ENCODE data around the gene MAD1L1.
A peak's percentile ranks its signal among the peaks of the same experiment; 100 is the strongest.

The MAD1L1 gene

DNA sequence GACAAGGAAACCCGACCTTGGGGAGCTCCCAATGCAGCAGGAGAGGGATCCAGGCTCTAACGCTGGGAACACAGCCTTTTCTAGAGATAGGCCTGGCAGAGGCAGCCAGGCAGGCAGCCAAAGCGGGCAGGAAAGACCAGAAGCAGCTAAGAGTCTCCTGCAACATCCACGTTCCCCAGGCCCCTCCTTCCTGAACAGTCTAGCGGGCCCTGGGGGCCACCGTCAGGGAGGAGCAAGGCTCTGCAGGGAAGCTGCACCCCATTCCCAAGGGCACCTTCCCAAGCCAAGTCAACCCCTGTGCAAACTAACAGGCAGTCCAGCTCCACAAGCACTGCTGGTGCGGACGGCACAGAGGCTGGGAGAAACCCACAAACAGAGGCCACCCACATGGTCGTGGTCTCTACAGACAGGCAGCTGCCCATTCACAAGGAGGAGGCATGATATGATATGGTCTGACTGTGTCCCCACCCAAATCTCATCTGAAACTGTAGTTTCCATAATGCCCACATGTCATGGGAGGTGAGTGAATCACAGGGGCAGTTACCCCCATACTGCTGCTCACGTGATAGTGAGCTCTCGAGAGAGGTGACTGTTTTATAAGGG is 115.7 kb downstream of the MAD1L1 start:
- DNase-seq (ENCODE audit: low read depth), result no peak

DNA sequence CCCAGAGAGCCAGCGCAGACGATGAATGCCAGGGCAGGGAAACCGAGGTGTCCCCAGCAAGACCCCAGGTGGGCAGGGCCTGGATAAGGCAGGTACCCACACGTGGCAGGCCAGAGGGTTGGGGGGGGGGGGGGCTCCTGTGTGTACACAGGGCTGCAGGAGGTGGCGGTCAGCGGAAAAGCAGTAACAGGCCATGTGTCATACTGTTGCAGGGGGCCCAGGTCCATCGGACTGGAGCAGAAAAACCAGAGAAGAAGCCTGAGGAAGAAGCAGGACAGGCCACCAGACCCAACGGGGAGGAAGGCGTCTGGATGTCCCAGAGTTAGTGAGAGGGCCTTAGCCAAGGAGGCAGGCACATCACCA is 116.3 kb downstream of the MAD1L1 start:
- DNase-seq (ENCODE audit: low read depth), result no peak

DNA sequence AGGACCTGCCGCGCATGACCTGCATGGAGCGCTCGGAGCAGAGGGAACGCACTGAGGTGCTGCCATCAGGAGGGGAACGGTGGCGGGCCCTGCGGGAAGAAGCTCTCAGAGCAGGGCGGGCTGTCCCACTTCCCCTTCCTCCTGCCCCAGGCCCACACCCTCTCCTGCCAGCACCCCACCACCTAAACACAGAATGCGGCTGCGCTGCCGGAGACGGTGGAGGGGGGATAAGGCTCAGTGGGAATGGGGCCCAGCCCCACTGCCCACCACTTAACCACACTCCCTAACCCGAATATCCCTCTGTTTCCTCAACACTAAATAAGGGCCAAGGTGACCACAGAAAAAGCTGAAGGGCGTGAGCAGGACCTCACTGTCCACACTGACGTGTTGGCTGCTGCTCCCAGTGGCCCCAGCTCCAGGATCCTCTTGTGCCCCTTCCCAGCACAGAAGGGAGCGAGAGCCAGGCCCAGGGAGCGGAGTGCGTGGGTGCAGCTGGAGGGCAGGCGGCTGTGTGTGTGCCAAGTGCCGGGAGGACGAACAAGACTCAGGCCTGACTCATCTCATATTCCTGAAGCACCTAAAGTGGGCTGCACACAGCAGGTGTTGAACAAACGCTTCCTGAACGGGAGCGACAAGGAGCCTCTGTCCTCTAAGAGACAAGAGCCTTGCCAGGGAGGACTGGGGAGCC is 116.8 kb downstream of the MAD1L1 start:
- DNase-seq (ENCODE audit: low read depth), result no peak

DNA sequence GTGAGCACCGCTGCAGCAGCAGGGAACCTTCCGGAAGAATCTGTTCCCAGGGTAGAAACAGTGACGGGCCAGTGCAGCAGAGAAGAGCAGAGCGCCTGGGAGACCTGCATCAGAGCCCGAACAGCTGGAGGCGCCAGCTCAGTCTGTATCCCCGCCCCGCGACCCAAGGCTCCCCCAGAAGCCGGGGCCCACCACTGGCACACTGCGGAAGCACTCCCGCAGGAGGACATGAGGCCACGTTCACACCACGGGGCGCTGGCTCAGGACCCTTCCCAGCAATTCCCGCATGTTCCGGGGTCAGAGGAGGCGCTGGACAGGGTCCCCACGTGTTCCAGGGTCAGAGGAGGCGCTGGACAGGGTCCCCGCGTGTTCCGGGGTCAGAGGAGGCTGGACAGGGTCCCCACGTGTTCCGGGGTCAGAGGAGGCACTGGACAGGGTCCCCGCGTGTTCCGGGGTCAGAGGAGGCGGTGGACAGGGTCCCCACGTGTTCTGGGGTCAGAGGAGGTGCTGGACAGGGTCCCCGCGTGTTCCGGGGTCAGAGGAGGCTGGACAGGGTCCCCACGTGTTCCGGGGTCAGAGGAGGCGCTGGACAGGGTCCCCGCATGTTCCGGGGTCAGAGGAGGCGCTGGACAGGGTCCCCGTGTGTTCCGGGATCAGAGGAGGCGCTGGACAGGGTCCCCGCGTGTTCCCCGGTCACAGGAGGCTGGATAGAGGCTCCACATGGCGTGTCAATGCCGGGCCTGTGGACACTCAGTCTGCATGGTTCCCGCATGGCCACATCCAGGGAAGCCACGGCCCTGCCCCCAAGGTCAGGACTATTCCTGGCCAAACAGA is 117.6 kb downstream of the MAD1L1 start:
- DNase-seq (ENCODE audit: low read depth), result no peak

DNA sequence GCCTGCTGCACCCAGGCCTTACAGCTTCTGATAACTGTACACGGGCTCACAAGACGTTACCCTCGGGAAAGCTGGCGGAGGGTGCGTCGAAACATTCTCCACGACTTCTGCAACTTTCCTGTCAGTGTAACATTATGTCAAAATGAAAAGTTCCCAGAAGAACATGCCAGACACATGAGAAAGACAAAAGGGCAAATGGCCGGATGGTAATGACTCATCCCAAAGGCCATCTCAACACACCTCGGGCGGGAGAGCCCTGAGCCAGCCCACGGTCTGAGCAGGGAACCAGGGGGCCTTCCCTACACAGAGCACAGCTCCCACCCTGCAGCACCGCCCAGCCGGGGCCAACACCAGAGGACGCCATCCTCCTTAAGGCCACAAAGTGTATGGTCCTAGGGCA is 118.7 kb downstream of the MAD1L1 start:
- DNase-seq (ENCODE audit: low read depth), result no peak

DNA sequence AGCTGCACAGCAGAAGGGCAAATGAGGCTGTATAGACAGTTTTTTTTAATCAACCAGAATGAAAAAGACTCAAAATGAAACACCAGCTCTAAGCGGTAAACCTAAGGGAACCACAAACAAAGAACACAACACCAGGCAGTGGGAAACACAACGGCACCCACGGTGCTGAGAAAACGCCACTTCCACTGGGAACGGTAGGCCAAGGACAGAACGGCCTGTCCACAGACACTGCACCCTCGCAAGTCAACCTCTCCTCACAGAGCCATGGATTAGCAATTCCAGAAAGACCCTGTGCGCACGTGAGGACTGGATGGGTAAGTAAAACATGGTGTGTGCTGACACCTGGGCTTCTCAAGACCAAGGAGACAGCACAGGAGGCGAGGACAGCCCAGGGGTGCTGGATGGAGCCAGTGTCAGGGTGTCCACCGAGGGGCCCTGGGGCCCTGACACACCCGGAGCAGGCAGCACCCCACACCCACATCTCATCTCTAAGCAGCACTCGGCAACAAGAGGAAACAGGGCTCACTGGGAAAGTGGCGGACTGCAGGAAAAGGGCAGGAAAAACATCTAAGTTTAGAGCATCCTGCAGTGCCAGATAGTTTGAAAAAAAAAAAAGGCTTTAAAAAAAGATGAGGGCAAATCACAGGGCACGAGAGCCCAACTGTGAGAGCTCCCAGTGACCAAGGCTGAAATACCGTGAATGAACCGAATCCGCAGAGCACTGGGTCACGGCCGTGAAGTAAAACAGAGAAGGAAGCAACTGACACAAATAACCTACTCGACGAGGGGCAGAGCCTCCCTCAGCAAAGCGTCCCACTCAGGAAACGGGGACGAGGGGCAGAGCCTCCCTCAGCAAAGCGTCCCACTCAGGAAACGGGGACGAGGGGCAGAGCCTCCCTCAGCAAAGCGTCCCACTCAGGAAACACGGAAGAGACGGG is 120.2 kb downstream of the MAD1L1 start:
- no peak for DNase-seq (ENCODE audit: low read depth)

DNA sequence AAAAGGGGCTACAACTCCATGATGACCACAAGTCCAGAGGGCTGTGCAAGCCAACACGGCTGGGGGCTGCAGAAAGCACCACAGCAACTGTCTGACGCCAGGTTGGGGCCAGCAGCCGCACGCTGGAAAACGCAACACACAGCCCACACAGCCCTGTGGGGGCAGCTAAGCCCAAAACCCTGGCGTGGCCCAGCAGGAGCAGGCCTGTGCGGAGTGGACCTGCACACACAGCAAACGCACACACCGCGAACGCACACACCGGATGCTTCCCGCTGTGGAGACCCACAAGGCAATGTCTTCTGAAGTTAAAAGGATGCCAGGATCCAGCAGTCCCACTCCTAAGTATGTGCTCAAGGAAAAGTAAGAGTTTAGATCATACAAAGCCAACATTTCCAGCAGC is 121.2 kb downstream of the MAD1L1 start:
- no peak for DNase-seq (ENCODE audit: low read depth)

DNA sequence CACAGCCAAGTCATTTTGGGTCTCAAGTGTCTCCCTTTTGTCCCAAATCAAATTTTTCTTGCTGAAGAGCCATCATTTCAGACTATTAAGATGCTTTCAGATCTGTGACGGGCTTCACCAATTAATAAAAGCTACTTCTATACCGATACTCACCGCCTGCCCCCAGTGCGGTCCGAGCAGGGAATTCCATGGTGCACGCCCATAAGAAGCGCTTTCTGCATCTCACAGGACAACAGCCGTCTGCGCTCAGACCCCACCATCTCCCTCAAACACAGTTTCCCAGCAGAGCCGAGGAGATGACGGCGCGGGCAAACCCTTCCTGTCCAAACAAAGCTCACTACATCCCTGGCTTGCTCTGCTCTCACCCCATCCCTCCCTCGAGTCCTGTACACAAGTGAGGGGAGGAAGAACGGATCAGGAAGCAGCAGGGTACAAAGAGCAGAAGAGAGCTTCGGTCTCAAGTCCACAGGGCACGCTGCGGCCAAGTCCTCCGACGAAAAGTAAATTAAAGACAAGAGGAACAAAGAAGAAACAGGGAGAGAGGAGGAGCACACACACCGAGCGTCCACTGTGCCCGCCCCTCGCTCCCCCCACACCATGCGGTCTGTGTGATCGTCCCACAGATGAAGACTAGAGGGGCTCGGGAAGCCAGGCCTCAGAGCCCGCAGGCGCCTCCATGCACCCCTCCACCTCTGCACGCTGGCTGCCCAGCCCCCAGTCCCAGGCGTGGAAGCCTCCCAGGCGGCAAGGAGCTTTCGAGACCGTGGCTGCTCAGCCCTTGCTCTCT is 121.9 kb downstream of the MAD1L1 start:
- DNase-seq (ENCODE audit: low read depth), result no peak

DNA sequence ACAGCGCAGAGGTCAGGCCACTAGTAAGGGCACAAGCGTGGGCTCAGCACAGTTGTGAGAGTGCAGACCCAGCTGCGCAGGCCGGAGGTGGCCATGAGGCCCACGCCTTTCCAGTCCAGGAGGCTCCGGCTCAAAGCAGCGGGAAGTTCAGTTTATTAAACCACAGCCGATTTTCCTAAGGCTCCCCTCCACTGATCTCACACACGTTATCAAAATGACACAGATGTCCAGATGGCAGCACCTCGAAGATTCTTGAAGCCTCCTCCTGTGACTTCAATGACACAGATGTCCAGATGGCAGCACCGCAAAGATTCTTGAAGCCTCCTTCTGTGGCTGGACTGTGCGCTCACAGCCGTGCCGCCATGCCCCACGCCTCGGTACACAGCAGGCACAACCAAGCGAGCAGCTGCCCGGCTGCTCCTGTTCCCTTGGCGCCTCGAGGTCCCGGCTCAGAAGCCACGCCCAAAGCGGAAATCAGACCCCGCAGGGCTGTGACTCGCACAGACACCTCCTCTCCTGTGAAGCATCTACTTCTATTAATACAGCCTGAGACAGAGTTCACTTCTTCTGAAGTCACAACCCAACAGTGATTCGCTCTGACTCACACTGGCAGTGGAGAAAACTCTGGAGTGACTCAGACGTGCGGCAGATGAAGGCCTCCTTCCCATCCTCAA is 122.7 kb downstream of the MAD1L1 start:
- peak; percentile 57 for DNase-seq (ENCODE audit: low read depth)

DNA sequence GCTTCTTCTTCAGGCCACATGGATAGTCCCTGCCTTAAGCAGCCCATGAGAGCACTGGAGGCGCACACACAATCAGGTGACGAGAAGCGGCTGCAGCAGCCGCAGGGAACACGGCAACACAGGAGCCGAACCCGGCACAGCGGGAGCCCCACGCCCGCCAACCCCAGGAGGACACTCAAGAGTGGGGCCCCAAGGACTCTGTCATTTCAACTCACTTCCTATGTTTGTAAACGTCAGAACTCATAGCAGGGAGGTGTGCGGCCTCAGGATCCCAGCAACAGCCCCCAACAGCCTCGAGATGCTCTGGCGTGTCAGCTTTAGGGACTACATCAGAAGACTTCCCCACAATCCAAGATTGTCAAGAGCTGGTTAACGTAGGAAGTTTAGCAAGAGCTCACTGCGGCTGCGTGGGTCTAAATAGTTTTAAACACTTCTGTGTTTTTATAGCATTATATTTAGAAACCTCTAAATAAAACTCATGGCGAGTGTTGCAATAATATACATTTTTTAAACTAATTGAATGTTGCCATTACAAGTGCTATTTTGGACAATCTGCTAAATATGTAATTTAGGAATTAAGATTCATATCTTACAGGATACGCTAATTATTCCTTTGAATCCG is 123.4 kb downstream of the MAD1L1 start:
- no peak for DNase-seq (ENCODE audit: low read depth)

DNA sequence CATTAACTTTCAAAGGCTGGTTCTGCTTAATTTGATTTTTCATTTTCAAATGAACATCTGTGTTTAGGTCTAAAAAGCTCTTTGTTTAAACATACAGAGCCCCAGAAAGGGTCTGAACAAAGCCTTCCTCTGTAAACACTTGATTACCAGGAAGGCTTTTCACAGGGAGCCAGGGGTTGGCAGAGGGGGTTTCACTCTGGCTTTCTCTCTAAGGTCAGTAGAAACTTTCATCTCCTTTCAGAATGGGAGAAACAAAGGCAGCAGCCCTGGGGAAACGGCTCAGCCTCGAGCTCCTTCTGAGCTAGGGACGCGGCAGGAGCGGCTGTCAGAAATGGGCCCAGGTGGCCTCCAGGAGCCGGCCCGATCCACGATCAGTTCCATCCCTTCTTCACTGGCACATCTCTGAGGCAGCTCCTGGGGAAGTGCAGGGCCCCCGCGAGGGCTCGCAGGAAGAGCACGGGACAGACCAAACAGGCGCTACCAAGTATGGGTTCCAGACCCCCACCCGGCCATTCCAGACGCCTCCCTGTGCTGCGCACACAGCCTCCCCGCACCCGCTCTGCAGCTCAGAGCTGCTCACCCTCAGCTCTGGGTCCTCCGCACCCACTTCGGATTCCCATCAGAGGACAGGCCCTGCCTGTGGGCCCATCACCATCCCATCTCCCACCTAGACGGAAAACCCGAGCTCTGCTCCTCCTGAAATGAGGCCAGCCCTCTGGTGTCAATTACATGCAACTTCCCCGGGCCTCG is 124.1 kb downstream of the MAD1L1 start:
- no peak for DNase-seq (ENCODE audit: low read depth)

DNA sequence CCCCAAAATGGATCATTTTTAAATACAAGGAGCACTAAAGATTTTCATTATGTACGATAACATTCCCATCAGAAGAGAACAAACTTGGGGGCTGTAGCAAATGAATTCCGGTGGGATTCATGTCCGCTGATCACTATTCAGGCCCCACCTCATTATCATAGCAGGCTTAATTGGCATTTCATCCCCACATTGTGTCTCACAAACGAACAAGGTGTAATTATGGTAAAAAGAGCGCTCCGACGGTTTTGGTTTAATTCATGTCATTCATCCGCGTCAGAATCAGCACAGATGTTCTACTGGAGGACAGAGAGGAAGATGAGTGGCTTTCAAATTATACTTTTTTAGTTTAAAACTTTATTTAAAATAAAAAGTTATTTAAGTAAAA is 124.7 kb downstream of the MAD1L1 start:
- no peak for DNase-seq (ENCODE audit: low read depth)

DNA sequence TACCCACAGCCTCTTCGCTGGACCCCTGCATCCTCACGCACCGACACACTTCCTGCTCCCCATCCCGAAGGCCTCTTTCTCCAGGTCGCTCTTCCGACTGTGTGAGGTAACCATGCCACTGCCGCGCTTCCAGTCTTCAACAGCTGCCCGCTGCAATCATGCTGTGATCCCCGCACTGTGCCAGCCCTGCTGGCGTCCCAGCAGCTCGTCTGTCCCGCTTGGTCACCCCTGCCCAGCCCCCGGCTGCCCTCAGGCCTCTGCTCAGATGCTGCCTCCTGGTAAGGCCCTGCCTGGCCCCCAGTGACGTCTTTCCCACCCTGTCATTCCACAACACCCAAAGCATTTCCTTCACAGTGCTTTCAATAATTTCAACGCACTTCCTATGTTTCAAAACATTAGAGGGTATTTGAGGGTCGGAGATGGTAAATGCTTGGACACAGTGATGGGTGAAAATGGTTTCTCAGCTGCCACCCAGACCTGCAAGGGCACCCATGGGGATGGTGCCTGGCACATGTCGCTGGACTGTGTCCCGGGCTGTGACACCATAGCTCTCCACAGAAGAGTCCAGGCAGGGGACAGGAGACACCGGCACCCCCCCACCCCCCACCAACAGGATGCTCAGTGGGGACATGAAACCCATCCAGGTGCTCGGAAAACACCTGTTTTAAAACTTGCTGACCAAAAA is 125.2 kb downstream of the MAD1L1 start:
- no peak for DNase-seq (ENCODE audit: low read depth)

DNA sequence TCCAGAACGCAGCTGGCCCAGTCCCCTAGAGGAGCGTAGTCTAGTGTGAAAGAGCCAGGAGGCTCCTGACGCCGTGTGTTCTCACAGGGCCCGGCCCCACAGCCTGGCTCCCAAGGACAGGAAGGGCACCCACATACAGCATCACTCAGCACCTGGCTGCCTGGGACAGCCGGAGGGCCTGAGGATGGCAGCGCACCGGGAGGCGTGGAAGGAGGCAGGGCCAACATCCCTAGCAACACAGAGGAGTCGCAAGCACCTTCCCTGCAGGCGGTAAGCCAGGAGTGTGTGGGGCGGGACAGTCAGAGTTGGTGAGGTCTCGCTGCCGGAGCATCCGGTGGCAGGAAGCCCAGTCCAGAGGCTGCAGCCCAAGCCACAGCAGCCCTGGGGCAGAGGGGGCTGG is 125.8 kb downstream of the MAD1L1 start:
- DNase-seq (ENCODE audit: low read depth), result no peak

DNA sequence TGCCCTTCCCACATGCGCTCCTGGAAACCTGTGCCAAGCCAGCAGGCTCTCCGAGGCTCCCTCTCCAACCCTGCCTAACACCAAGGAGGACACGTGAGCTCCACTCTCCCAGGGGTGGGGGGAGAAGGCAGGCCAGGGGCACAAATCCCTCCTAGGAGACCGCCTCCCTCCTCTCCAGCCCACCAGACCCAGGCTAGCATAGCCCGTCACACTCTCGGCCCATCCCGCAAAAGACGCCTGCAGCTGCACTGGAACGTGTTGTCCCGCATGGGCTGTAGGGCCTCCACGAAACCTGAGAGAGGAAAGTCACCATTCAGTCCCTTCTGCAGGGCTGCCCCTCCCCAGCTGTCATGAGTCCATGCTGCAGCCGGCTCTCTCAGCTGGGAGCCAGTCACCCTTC is 126.3 kb downstream of the MAD1L1 start:
- DNase-seq (ENCODE audit: low read depth), result no peak

DNA sequence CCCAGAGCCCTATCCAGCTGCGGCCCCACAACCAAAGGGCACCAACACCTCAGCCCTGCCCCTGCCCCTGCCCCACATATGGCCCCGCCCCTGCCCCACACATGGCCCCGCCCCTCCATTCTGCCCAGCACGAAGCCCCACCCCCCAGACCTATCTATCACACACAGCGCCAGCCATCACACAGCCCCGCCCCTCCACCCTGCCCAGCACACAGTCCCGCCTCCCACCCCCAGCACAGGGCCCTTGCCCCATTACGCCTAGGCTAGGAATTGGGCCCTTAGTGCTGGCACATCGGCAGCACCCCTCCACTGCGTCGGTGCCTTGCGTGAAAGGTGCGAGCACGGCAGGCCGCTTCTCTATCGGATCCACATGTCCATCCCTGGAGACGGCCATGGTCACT is 126.8 kb downstream of the MAD1L1 start:
- DNase-seq (ENCODE audit: low read depth), result no peak

DNA sequence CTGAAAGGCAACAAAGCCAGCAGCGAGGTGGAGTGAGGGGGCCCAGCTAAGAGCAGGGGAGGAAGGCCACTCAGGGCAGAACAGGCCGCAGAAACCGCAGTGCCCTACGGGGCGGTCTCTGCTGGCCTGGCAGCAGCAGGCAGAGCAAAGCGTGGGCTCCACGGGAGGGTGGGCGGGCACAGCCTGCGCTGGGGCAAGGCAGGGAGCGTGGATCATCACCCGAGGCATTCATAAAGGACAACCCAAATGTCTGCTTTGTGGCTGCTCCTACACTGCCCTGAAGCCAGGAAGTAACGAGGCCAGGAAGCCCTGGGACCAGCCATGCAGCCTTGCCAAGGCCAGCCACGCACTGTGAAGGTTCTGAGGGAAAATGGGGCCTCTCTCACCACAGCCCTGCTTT is 127.5 kb downstream of the MAD1L1 start:
- DNase-seq (ENCODE audit: low read depth), result no peak

DNA sequence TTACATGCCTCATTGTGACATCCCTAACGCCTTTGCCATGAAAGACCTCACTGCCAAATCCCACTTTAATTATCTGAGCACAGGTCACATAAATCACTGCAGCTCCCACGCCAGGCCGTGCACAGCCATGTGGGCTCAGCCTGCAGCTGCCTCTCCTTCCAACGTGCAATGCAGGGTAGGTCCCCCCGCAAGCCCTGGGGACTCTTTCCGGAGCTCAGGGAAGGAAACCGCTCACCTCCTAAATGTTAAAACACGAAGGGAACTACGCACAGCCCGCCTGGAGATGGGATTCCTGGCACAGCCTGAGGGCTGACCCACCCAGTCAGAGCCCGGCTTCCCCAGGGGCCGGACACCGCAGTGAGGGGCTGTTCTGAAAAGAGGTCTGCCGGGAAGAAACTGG is 128.0 kb downstream of the MAD1L1 start:
- no peak for DNase-seq (ENCODE audit: low read depth)

DNA sequence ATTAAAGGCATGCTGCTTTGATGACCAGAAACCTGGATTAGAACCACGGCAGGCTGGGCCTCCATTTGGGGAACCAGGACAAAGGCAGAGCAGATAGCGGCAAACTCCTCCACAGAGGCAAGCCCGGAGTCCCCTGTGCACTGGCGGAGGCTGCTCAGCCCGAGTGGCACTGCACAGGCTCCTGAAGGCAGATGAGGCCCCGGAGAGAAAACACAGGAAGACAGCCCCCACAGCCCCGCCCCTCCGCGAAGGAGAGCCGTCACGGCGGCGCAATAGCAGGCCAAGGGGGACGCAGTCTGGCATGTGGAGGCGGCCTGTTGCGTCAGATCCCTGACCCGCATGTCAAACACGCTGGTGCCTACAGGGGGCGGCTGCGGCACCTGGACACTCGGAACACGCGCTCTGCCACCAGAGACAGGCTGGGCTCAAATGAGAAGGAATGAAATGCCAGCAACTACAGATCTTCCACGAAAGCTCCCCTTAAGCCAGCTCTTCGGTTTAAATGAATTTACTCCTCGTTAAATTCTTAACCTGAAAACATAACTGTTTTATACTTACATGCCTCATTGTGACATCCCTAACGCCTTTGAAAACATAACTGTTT is 128.5 kb downstream of the MAD1L1 start:
- peak; percentile 59 for DNase-seq (ENCODE audit: low read depth)
